NT2/D1 (cell line): Measurements from ENCODE around the gene SYP.

Experiments used
- SUZ12 ChIP-seq: IDR thresholded peaks from 2 replicates; pipeline ENCODE4 v1.6.1; 2011; ENCODE audit not compliant: insufficient read length, insufficient read depth; ENCODE audit errors: extremely low read depth
- YY1 ChIP-seq: IDR thresholded peaks from 2 replicates; pipeline ENCODE4 v1.6.1; 2011; ENCODE audit not compliant: insufficient read length, insufficient read depth
- ZNF274 ChIP-seq: IDR thresholded peaks from 2 replicates; pipeline ENCODE4 v1.6.1; 2011; ENCODE audit warnings: mild to moderate bottlenecking, low read depth, low read length

GRCh38 chrX:49191574-49192011 is 8.4 kb downstream of the SYP start:
- TF ChIP-seq SUZ12 (no peak), YY1 (no peak), ZNF274 (no peak)
